Measurements from ENCODE around the gene CDKAL1.

GRCh38 chr6:21190701-21191100 is 656.4 kb downstream of the CDKAL1 start:
- TF ChIP-seq POLR2A (IDR thresholded peaks at IDR 0.05), result no peak
- TF ChIP-seq, protein P1, sequence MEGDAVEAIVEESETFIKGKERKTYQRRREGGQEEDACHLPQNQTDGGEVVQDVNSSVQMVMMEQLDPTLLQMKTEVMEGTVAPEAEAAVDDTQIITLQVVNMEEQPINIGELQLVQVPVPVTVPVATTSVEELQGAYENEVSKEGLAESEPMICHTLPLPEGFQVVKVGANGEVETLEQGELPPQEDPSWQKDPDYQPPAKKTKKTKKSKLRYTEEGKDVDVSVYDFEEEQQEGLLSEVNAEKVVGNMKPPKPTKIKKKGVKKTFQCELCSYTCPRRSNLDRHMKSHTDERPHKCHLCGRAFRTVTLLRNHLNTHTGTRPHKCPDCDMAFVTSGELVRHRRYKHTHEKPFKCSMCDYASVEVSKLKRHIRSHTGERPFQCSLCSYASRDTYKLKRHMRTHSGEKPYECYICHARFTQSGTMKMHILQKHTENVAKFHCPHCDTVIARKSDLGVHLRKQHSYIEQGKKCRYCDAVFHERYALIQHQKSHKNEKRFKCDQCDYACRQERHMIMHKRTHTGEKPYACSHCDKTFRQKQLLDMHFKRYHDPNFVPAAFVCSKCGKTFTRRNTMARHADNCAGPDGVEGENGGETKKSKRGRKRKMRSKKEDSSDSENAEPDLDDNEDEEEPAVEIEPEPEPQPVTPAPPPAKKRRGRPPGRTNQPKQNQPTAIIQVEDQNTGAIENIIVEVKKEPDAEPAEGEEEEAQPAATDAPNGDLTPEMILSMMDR (IDR thresholded peaks at IDR 0.05), result no peak
